ENCODE measurements around the gene ANTKMT.
A peak's percentile ranks its signal among the peaks of the same experiment; 100 is the strongest.

Gene ANTKMT

GRCh38 chr16:700684-701584, 20.0 kb upstream of the ANTKMT start:
- DNase-seq, result peak; percentile 29

- DNase-seq, result no peak
Measured at GRCh38 chr16:702341-702740, 18.6 kb upstream of the ANTKMT start.

GRCh38 chr16:703406-703805, 17.5 kb upstream of the ANTKMT start:
- no peak for DNase-seq

GRCh38 chr16:704047-704446, 16.9 kb upstream of the ANTKMT start:
- no peak for DNase-seq

GRCh38 chr16:704552-705380, 16.2 kb upstream of the ANTKMT start:
- no peak for DNase-seq

GRCh38 chr16:705431-706188, 15.3 kb upstream of the ANTKMT start, which contains the start of gene FBXL16:
Gene FBXL16, minus strand, starts transcription at chr16:705801. Its CDS starts 8,396 bp downstream, at chr16:697405.
- DNase-seq, result no peak

GRCh38 chr16:706189-707061, 14.5 kb upstream of the ANTKMT start:
- DNase-seq, result no peak

- no peak for DNase-seq
Measured at GRCh38 chr16:707062-707538, 13.8 kb upstream of the ANTKMT start.

- no peak for DNase-seq
Measured at GRCh38 chr16:708019-708418, 12.9 kb upstream of the ANTKMT start.

GRCh38 chr16:708959-709358, 12.0 kb upstream of the ANTKMT start:
- DNase-seq, result no peak

GRCh38 chr16:709566-710499, 11.1 kb upstream of the ANTKMT start:
- no peak for DNase-seq

GRCh38 chr16:710500-711075, 10.4 kb upstream of the ANTKMT start:
- DNase-seq, result no peak

GRCh38 chr16:711084-711483, 9.9 kb upstream of the ANTKMT start:
- DNase-seq, result no peak

- peak; percentile 86 for DNase-seq
Measured at GRCh38 chr16:711548-712320, 9.2 kb upstream of the ANTKMT start.

GRCh38 chr16:712740-713250, 8.2 kb upstream of the ANTKMT start:
- peak; percentile 58 for DNase-seq

- no peak for DNase-seq
Measured at GRCh38 chr16:714079-714478, 6.9 kb upstream of the ANTKMT start.

GRCh38 chr16:714558-715476, 6.1 kb upstream of the ANTKMT start, which contains the start of gene METRN:
Gene METRN, plus strand, starts transcription at chr16:715118. Its CDS starts 172 bp downstream, at chr16:715290.
- peak; percentile 92 for DNase-seq

Measured in suppressor macrophage treated with lipopolysaccharide for 4 hours (primary cell).